GM18861 (cell line): ENCODE data around the gene BTNL8.
A peak's percentile ranks its signal among the peaks of the same experiment; 100 is the strongest.

Experiments
- ATAC-seq: cut with Tn5 transposase; IDR thresholded peaks from one replicate; pipeline ENCODE4 v1.9.1; 2021; ENCODE audit not compliant: unreplicated experiment

BTNL8 gene

GRCh38 chr5:180959661-180960060, 60.7 kb downstream of the BTNL8 start:
- no peak for ATAC-seq

DNA sequence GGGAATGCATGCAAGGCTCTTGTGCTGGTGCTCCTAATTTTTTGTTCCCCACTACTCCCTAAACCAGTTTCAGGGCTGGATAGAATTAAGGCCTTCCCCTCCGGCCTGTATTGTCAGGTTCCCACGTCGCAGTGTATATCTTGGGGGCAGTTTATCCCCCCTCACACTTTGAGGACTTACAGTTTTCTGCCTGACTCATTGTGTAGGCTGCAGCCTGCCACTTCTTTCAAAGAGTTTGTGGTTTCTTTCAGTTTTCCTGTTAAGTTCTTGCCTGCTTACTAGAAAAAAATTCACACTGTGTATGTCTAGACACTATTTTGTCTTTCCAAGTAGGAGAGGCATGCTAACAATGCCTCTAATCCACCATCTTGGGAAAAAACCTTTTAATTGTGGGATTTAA, 61.2 kb downstream of the BTNL8 start:
- no peak for ATAC-seq

- no peak for ATAC-seq
These were observed 70.4 kb downstream of the BTNL8 start for GRCh38 chr5:180969406-180969805.

DNA sequence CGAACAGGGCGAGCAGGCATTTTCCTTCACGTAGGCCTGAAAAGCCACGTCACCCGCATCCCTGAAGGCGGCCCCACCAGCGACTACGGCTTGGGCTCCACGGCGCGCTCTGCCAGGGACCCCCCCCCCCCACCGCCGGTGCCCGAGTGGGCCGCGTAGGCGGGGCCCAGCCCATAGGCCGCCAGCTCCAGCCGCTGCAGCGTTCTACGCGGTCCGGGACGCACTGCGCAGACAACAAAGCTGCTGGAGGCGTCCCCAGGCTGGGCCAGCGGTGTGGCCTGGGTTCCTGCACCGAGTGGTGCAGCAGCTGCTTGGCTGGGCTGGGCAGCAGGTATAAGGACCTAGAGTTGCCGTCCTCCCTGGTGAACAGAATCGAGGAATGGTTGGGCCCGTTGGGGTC, 71.4 kb downstream of the BTNL8 start:
- no peak for ATAC-seq

DNA sequence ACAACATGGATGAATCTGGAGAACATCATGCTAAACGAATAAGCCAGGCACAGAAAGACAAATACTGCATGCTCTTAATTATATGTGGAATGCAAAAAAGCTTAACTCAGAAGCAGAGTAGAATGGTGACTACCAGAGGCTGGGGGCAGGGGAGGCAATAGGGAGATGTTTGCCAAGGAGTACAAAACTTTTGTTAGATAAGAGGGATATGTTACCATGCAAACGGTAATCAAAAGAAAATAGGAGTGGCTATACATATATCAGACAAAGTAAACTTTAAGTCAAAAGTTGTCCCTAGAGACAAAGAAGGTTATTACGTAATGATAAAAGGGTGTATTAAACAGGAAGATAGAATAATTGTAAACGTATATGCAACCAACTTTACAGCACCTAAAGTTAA, 71.9 kb downstream of the BTNL8 start:
- ATAC-seq, result no peak

DNA sequence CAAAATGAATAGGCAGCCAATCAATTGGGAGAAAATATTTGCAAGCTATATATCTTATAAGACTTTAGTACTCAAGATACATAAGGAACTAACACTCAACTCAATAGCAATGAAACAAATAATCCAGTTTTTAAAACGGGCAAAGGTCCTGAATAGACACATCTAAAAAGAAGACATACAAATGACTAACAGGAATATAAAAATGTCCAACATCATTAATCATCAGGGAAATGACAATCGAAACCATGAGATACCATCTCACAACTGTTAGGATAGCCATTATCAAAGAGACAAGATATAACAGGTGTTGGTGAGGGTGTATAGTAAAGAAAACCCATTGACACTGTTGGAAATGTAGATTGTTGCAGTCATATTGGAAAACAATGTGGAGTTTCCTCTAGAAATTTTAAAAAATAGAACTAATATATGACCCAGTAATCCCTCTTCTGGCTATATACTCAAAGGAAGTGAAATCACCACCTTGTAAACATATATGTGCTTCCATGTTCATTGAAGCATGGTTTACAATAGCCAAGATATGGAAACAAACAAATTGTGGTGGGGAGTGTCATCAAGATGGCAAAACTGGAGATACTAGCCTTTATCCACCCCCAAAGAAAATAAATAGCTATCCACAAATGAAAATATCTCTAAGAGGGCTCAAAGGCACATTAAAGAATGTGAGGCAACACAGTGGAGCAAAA, 75.8 kb downstream of the BTNL8 start:
- ATAC-seq, result no peak

- ATAC-seq, result peak; percentile 98
These were observed 76.4 kb downstream of the BTNL8 start for GRCh38 chr5:180975338-180975737.

- ATAC-seq, result no peak
These were observed 77.6 kb downstream of the BTNL8 start for GRCh38 chr5:180976518-180976917.

DNA sequence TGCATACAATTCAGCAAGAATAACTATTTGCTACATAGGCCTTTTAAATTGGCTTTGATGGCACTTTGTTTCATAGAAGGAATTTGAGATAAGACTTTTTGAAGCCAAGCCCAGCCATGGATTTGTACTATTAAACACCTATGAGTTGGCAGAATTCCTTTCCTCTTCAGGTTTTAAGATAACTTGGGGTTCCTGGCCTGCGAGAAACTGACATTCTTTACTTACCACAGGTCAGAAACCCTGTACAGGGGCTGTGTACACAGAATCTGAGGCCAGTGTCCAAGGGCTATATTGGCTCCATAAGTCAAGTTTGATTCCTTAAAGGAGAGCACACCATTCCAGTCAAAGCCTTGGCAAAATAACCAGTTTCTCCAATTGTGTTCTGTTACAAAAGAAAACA, 78.9 kb downstream of the BTNL8 start:
- ATAC-seq, result no peak

- ATAC-seq, result no peak
These were observed 83.2 kb downstream of the BTNL8 start for GRCh38 chr5:180982008-180982741.

GRCh38 chr5:180988016-180988415, 89.1 kb downstream of the BTNL8 start:
- ATAC-seq, result no peak

DNA sequence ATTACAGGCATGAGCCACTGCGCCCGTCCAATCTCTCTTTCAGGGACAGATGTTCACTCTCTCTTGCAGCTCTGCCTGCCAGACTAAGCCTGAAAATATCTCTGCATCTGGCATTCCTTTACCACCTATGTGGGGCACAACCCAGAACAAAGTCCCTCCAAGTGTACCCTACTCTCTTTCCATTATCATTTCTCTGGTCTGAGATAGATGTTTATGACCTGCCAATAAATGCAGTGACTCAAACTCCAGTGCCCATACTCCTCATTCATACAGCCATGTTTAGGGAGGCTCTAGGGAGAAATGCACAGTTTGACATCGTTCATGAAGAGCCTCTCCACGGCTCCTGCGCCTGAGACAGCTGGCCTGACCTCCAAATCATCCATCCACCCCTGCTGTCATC, 89.6 kb downstream of the BTNL8 start, which contains the start of gene BTNL3:
Gene BTNL3, plus strand, starts transcription at position 255 of the 400 bp plus-strand sequence. CDS start 183 bp downstream, outside the sequence.
- ATAC-seq, result no peak

DNA sequence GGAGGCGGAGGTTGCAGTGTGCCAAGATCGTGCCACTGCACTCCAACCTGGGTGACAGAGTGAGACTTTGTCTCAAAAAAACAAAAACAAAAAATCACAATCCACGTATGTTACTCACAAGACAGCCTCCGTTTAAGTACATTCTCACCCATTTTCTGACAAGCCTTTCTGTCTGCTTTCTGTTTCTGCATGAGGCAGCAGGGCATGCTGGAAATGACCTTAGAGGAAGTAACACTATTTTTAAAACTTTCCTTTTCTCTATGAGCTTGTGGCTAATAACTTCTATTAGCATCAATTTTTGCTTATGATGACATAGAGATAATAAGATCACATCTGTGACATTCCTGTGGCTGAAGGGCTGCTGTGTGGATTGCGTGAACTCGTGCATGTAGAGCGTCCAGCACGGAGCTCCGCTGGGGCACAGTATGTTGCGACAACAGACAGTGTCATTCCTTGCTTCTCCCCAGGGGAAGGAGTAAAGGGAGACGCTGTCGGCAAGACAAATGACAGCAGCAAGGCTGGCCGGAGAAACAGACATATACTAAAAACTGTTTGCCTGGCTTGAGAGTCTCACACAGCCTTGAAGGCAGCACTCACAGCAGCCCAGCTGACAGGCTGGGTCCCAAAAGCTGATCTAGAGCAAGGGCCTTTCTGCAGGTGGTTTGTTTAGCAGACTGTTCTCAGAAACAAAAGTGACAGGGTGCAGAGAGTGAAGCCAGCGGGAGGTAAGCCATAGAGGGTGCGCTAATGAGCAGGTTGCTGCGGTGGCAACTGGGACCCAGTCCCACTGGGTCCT, 91.3 kb downstream of the BTNL8 start:
- ATAC-seq, result no peak

GRCh38 chr5:180990882-180991242, 91.9 kb downstream of the BTNL8 start:
- no peak for ATAC-seq
